Measurements from ENCODE around the gene PHF12. TPM values are rescaled to one million over a fixed set of nuclear protein-coding genes. Genes with fewer than 3 reads are reported as not detected.

PHF12 gene
- total and polyA plus RNA-seq, 10 of the 15 experiments (the other 5 are each of a cell fraction or from before 2014, with no cell fraction given), result 1.3 to 43.9 (median 19.2) TPM

DNA sequence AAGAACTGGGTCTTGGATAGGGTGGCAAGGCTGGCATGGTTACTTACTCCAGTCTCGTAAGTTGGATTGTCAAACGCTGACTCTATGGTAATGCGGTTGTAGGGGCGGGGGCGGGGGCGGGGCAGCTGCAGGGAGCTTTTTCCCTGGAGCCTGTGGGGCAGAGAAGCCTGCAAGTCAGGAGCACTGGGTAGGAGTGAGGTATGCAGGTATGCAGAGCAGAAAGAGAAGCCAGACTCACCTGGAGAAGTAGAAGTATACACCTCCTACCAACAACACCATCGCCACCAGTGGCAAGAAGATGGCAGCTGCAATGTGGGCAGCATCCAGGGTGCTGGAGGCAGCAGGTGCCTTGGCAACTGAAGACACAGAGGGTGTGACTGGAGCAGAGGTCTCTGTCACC lies 4.8 kb upstream of the PHF12 start:
- Histone ChIP-seq H3K4me2 (ENCODE audit: control insufficient read depth, insufficient read depth) (no peak overlapping the region), H2AFZ (ENCODE audit: control insufficient read depth, low read depth, low read length) (no peak overlapping the region), H3K36me3 (ENCODE audit: control insufficient read depth in 2 of 2, insufficient read depth in 2 of 2, low read length in 1 of 2) (no peaks in the 10 kb centered on the region), H3K4me3 (no peak overlapping the region), H3K79me2 (ENCODE audit: control insufficient read depth, insufficient read depth, low read length) (peaks cover 2% of the 10 kb centered on the region), H3K27ac (ENCODE audit: control insufficient read depth, insufficient read depth) (no peak overlapping the region), H3K9me3 (replicated peaks; ENCODE audit: control insufficient read depth, insufficient read depth, low read length) (no peaks in the 10 kb centered on the region), H3K9ac (ENCODE audit: control insufficient read depth, insufficient read depth, low read length) (no peak overlapping the region), H3K27me3 (replicated peaks in 1 of 2; ENCODE audit: control insufficient read depth in 2 of 2, insufficient read depth in 2 of 2, low read length in 1 of 2) (no peaks in the 10 kb centered on the region), H3K4me1 (ENCODE audit: control insufficient read depth, insufficient read depth, low read length) (peaks cover 4% of the 10 kb centered on the region), H4K20me1 (ENCODE audit: control insufficient read depth, insufficient read depth) (no peaks in the 10 kb centered on the region)
- WGBS (ENCODE audit: insufficient coverage, insufficient replicate concordance, low lambda C conversion rate, missing lambda C conversion rate), result 88% methylated on average over 1 of the region's 7 CpGs
- BruUV-seq (replicated peaks), result no TSS peak
- ChIA-PET SMC1A (ENCODE audit: uncharacterized antibody, unreplicated experiment) (interaction anchor here (0.9 kb wide), 1 partner anchor 9 kb away, joined by 3 read pairs; no protein-coding TSS in a partner anchor), CTCF (interaction anchor here (0.8 kb wide), 1 partner anchor 191 kb away, joined by 3 read pairs; no protein-coding TSS in a partner anchor), POLR2A (no interaction called here), RAD21 (ENCODE audit: unreplicated experiment) (no interaction called here)
- no peak for FAIRE-seq
- intact Hi-C loops (cut with micrococcal nuclease; ENCODE audit: unreplicated experiment), result no loop called here
- ATAC-seq, result no peak
- no peak for DNase-seq (ENCODE audit: low read depth, low spot score)
- in situ Hi-C loops (cut with MboI), result loop anchor here (10.0 kb wide), 1 partner anchor 621 kb away; the partner anchor contains the start of genes IFT20 and TNFAIP1
- no peak for TF ChIP-seq TCF7 (IDR thresholded peaks at IDR 0.05; ENCODE audit: borderline replicate concordance)
- TF ChIP-seq ZNF24 (IDR thresholded peaks at IDR 0.05), result no peak
- TF ChIP-seq, protein P1, sequence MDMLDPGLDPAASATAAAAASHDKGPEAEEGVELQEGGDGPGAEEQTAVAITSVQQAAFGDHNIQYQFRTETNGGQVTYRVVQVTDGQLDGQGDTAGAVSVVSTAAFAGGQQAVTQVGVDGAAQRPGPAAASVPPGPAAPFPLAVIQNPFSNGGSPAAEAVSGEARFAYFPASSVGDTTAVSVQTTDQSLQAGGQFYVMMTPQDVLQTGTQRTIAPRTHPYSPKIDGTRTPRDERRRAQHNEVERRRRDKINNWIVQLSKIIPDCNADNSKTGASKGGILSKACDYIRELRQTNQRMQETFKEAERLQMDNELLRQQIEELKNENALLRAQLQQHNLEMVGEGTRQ (IDR thresholded peaks at IDR 0.05; ENCODE audit: borderline replicate concordance, low read depth, low read length), result no peak
- TF ChIP-seq, protein P2, sequence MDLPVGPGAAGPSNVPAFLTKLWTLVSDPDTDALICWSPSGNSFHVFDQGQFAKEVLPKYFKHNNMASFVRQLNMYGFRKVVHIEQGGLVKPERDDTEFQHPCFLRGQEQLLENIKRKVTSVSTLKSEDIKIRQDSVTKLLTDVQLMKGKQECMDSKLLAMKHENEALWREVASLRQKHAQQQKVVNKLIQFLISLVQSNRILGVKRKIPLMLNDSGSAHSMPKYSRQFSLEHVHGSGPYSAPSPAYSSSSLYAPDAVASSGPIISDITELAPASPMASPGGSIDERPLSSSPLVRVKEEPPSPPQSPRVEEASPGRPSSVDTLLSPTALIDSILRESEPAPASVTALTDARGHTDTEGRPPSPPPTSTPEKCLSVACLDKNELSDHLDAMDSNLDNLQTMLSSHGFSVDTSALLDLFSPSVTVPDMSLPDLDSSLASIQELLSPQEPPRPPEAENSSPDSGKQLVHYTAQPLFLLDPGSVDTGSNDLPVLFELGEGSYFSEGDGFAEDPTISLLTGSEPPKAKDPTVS (IDR thresholded peaks at IDR 0.05; ENCODE audit: low read depth, low read length), result no peak
- no peak for TF ChIP-seq BMI1 (IDR thresholded peaks at IDR 0.05; ENCODE audit: borderline replicate concordance)
- TF ChIP-seq, protein P3, sequence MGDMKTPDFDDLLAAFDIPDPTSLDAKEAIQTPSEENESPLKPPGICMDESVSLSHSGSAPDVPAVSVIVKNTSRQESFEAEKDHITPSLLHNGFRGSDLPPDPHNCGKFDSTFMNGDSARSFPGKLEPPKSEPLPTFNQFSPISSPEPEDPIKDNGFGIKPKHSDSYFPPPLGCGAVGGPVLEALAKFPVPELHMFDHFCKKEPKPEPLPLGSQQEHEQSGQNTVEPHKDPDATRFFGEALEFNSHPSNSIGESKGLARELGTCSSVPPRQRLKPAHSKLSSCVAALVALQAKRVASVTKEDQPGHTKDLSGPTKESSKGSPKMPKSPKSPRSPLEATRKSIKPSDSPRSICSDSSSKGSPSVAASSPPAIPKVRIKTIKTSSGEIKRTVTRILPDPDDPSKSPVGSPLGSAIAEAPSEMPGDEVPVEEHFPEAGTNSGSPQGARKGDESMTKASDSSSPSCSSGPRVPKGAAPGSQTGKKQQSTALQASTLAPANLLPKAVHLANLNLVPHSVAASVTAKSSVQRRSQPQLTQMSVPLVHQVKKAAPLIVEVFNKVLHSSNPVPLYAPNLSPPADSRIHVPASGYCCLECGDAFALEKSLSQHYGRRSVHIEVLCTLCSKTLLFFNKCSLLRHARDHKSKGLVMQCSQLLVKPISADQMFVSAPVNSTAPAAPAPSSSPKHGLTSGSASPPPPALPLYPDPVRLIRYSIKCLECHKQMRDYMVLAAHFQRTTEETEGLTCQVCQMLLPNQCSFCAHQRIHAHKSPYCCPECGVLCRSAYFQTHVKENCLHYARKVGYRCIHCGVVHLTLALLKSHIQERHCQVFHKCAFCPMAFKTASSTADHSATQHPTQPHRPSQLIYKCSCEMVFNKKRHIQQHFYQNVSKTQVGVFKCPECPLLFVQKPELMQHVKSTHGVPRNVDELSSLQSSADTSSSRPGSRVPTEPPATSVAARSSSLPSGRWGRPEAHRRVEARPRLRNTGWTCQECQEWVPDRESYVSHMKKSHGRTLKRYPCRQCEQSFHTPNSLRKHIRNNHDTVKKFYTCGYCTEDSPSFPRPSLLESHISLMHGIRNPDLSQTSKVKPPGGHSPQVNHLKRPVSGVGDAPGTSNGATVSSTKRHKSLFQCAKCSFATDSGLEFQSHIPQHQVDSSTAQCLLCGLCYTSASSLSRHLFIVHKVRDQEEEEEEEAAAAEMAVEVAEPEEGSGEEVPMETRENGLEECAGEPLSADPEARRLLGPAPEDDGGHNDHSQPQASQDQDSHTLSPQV (IDR thresholded peaks at IDR 0.05), result no peak
- no peak for TF ChIP-seq RB1 (IDR thresholded peaks at IDR 0.05; ENCODE audit: borderline replicate concordance)
- TF ChIP-seq NFIC (IDR thresholded peaks at IDR 0.05; ENCODE audit: low read depth, low read length), result no peak
- no peak for TF ChIP-seq CBX3 (IDR thresholded peaks at IDR 0.05; ENCODE audit: borderline replicate concordance, low read depth)
- TF ChIP-seq ZSCAN29 (IDR thresholded peaks at IDR 0.05), result no peak
- TF ChIP-seq, protein P4, sequence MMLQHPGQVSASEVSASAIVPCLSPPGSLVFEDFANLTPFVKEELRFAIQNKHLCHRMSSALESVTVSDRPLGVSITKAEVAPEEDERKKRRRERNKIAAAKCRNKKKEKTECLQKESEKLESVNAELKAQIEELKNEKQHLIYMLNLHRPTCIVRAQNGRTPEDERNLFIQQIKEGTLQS (IDR thresholded peaks at IDR 0.05; ENCODE audit: borderline replicate concordance, extremely low read depth, low read depth, low read length), result no peak
- no peak for TF ChIP-seq NFYA (IDR thresholded peaks at IDR 0.05; ENCODE audit: borderline replicate concordance, low read depth, low read length)
- TF ChIP-seq, protein P5, sequence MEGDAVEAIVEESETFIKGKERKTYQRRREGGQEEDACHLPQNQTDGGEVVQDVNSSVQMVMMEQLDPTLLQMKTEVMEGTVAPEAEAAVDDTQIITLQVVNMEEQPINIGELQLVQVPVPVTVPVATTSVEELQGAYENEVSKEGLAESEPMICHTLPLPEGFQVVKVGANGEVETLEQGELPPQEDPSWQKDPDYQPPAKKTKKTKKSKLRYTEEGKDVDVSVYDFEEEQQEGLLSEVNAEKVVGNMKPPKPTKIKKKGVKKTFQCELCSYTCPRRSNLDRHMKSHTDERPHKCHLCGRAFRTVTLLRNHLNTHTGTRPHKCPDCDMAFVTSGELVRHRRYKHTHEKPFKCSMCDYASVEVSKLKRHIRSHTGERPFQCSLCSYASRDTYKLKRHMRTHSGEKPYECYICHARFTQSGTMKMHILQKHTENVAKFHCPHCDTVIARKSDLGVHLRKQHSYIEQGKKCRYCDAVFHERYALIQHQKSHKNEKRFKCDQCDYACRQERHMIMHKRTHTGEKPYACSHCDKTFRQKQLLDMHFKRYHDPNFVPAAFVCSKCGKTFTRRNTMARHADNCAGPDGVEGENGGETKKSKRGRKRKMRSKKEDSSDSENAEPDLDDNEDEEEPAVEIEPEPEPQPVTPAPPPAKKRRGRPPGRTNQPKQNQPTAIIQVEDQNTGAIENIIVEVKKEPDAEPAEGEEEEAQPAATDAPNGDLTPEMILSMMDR (IDR thresholded peaks at IDR 0.05 in 2 of 3, conservative IDR thresholded peaks at IDR 0.05 in 1 of 3; ENCODE audit: control insufficient read depth in 2 of 3, extremely low read depth in 1 of 3, insufficient read depth in 1 of 3, low read depth in 3 of 3, low read length in 3 of 3), result no peak

Data from GM12878 (cell line).